HL-60 (cell line): ENCODE data around the gene TMEM150B.

Experiments used
- DNase-seq, 2 experiments: peaks; one replicate each; pipeline ENCODE4 v3.0.0-alpha.2; 2010 to 2020; ENCODE audit warnings: low read depth in 1 of 2, low spot score in 1 of 2
- H3K27ac ChIP-seq: fragments of 250-450 bp; sonication (Bioruptor Pico); replicated peaks from 2 replicates; pipeline ENCODE4 v1.5.1; 2020; ENCODE audit warnings: mild to moderate bottlenecking, moderate library complexity
- H3K27me3 ChIP-seq: fragments of 250-450 bp; sonication (Bioruptor Pico); 2 replicates; pipeline ENCODE4 v1.5.1; 2021; ENCODE audit warnings: mild to moderate bottlenecking, moderate library complexity; ENCODE audit not compliant: insufficient read depth, poor library complexity, severe bottlenecking
- H3K4me3 ChIP-seq: replicated peaks from 2 replicates; pipeline ENCODE4 v1.5.1; 2011; ENCODE audit warnings: mild to moderate bottlenecking, control low read depth, low read length; ENCODE audit not compliant: insufficient read depth
- CTCF ChIP-seq: IDR thresholded peaks from one replicate; pipeline ENCODE4 v1.5.1; 2011; ENCODE audit warnings: low read length, control low read depth, inconsistent platforms; ENCODE audit not compliant: insufficient read depth
- GABPA ChIP-seq: IDR thresholded peaks from 2 replicates; pipeline ENCODE4 v1.6.1; 2012; ENCODE audit warnings: low read depth
- POLR2AphosphoS5 ChIP-seq: IDR thresholded peaks from 2 replicates; pipeline ENCODE4 v1.6.1; 2012; ENCODE audit warnings: low read depth
- REST ChIP-seq: IDR thresholded peaks from 2 replicates; pipeline ENCODE4 v1.6.1; 2012; ENCODE audit warnings: low read depth; ENCODE audit not compliant: insufficient replicate concordance
- SPI1 ChIP-seq: IDR thresholded peaks from 2 replicates; pipeline ENCODE4 v1.6.1; 2012; ENCODE audit warnings: low read depth, mild to moderate bottlenecking, borderline replicate concordance

Gene TMEM150B

GRCh38 chr19:55302318-55302703 lies 22.8 kb downstream of the TMEM150B start:
- no peak for DNase-seq
- no peak overlapping the region for H3K27ac ChIP-seq
- no peak overlapping the region for H3K4me3 ChIP-seq
- H3K27me3 ChIP-seq: no peaks in the 10 kb centered on the region
- no peak for TF ChIP-seq GABPA
- no peak for TF ChIP-seq CTCF
- no peak for TF ChIP-seq SPI1
- no peak for TF ChIP-seq REST
- TF ChIP-seq POLR2AphosphoS5: no peak

DNA sequence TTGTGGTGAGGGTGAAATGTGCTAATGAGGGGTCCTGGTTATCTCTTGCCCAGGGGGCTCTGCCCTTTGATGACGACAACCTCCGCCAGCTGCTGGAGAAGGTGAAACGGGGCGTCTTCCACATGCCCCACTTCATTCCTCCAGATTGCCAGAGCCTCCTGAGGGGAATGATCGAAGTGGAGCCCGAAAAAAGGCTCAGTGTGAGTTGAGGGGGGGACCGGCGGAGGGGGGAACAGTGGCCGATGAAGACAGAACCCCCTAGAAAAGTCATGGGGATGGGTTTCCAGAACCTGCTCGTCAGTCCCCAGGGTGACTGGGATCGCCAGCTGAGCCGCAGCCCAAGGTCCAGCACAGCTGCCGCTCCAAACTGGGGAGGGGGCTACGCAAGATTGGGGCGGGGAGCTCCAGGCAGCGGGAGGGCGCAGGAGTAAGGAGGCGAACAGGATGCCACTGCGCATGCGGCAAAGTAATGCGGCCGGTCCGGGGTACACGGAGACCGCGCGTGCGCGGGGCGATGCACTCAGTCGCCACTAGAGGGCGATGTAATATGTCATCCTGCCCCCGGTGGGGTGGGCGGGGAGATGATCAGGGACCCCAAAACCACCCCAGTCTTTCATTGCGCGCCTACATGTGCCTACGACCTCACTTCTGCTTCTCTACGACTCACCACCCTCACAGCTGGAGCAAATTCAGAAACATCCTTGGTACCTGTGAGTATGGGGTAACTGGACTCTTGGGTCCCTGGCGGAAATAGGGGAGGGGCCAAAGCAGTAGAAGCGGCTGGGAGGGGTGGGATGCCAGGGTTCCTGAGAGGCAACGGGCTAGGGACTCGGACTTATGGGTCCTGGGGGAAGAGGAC lies 23.5 kb downstream of the TMEM150B start:
- Histone ChIP-seq H3K27me3 (no peaks in the 10 kb centered on the region), H3K27ac (0 out of 2 replicates have a peak overlapping the region, but pooled peaks have one; percentile 27), H3K4me3 (peak overlapping the region; percentile 39)
- peak; percentile 52 to 86 for DNase-seq
- TF ChIP-seq POLR2AphosphoS5 (no peak; the same call in 1 of the 2 replicates), CTCF (peak; percentile 95)

DNA sequence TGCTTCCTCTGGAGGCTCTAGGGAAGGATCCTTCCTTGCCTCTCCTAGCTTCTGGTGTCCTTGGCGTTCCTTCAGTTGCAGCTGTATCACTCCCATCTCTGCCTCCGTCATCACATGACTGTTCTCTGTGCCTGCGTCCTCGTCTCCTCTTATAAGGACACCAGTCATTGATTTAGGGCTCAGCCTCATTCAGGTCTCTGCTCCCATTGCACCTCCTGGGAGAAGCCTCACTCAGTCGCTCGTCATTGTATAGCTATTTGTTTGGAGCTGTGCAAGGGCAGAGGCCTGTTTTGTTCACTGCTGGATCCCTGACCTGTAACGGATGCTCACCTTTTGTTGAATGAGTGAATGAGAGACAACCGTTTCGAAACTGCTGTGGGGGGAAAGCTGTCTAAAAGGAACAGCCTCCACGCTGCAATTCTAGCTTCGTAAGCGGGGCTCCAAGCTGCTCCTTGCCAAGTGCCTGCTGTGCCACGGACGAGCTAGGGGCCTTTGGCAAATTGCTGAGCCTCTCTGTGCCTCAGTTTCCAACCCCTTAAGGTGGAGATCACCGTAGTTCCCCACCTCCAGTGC lies 24.2 kb downstream of the TMEM150B start:
- no peak for DNase-seq
- no peak for TF ChIP-seq GABPA
- no peak for TF ChIP-seq SPI1
- TF ChIP-seq CTCF: no peak
- TF ChIP-seq REST: no peak
- no peak for TF ChIP-seq POLR2AphosphoS5
- no peak overlapping the region for H3K4me3 ChIP-seq
- H3K27ac ChIP-seq: 0 out of 2 replicates have a peak overlapping the region, but pooled peaks have one; percentile 27
- no peaks in the 10 kb centered on the region for H3K27me3 ChIP-seq
